Measurements from ENCODE around the gene RANBP9. TPM values are rescaled to one million over a fixed set of nuclear protein-coding genes. Genes with fewer than 3 reads are reported as not detected.

The RANBP9 gene
- total RNA-seq, 1 experiment from 2014 or later = 73.8 TPM

GRCh38 chr6:13615792-13616120 lies 95.9 kb downstream of the RANBP9 start:
- peaks cover 37% of the 10 kb centered on the region for H3K79me2 ChIP-seq (ENCODE audit: low read depth)
- CTCF ChIA-PET = interaction anchor here (0.5 to 1.4 kb wide), 7 partner anchors 40 to 457 kb away, joined by 3 to 6 read pairs (median 4); partner anchors contain the start of gene SIRT5
- peak overlapping the region; percentile 98 for H3K4me3 ChIP-seq
- peak overlapping the region; percentile 95 for H3K4me2 ChIP-seq
- no peaks in the 10 kb centered on the region for H3K27me3 ChIP-seq (ENCODE audit: insufficient read depth, low read depth)
- intact Hi-C loops (cut with micrococcal nuclease; ENCODE audit: unreplicated experiment) = loop anchor here (1.0 to 5.0 kb wide), 7 partner anchors 41 to 287 kb away; partner anchors contain the start of genes MCUR1, RANBP9, SIRT5 and TBC1D7
- peaks cover 23% of the 10 kb centered on the region for H3K4me1 ChIP-seq (replicated peaks; ENCODE audit: insufficient read depth)
- H3K36me3 ChIP-seq (ENCODE audit: low read depth) = peaks cover 35% of the 10 kb centered on the region
- H3K9me2 ChIP-seq (ENCODE audit: insufficient read depth) = no peaks in the 10 kb centered on the region
- POLR2A ChIA-PET (ENCODE audit: unreplicated experiment) = interaction anchor here (0.5 to 1.4 kb wide), 7 partner anchors 41 to 420 kb away, joined by 3 to 37 read pairs (median 9); partner anchors contain the start of gene SIRT5
- peak in 1 of 2 experiments; percentile 51 for DNase-seq
- peak overlapping the region; percentile 88 for H3K27ac ChIP-seq
- H4K20me1 ChIP-seq (ENCODE audit: insufficient read depth) = peaks cover 22% of the 10 kb centered on the region
- H3K9me3 ChIP-seq (ENCODE audit: insufficient read depth, low read depth) = no peaks in the 10 kb centered on the region
- peak overlapping the region; percentile 86 for H2AFZ ChIP-seq
- TF ChIP-seq, protein P1, sequence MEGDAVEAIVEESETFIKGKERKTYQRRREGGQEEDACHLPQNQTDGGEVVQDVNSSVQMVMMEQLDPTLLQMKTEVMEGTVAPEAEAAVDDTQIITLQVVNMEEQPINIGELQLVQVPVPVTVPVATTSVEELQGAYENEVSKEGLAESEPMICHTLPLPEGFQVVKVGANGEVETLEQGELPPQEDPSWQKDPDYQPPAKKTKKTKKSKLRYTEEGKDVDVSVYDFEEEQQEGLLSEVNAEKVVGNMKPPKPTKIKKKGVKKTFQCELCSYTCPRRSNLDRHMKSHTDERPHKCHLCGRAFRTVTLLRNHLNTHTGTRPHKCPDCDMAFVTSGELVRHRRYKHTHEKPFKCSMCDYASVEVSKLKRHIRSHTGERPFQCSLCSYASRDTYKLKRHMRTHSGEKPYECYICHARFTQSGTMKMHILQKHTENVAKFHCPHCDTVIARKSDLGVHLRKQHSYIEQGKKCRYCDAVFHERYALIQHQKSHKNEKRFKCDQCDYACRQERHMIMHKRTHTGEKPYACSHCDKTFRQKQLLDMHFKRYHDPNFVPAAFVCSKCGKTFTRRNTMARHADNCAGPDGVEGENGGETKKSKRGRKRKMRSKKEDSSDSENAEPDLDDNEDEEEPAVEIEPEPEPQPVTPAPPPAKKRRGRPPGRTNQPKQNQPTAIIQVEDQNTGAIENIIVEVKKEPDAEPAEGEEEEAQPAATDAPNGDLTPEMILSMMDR (conservative IDR thresholded peaks at IDR 0.05) = no peak
- no peak for TF ChIP-seq EZH2 (IDR thresholded peaks at IDR 0.05; ENCODE audit: low read depth)
- no TSS peak for BruUV-seq (replicated peaks)
- peaks cover 35% of the 10 kb centered on the region for H3F3A ChIP-seq (ENCODE audit: insufficient read depth, low read depth)

- ChIA-PET POLR2A (ENCODE audit: unreplicated experiment) (interaction anchor here (0.5 to 1.4 kb wide), 8 partner anchors 12 to 419 kb away, joined by 3 to 37 read pairs (median 8); partner anchors contain the start of gene SIRT5), CTCF (interaction anchor here (0.5 to 1.4 kb wide), 9 partner anchors 40 to 762 kb away, joined by 3 to 6 read pairs (median 4); partner anchors contain the start of gene SIRT5)
- Histone ChIP-seq H3K4me1 (replicated peaks; ENCODE audit: insufficient read depth) (peaks cover 23% of the 10 kb centered on the region), H3K4me3 (peak within 1 kb of the TSS; percentile 98), H4K20me1 (ENCODE audit: insufficient read depth) (peaks cover 22% of the 10 kb centered on the region), H3K27ac (peak within 1 kb of the TSS; percentile 88), H3K36me3 (ENCODE audit: low read depth) (peaks cover 31% of the 10 kb centered on the region), H3K79me2 (ENCODE audit: low read depth) (peaks cover 37% of the 10 kb centered on the region), H2AFZ (peak within 1 kb of the TSS; percentile 86), H3K4me2 (peak within 1 kb of the TSS; percentile 99), H3K9me2 (ENCODE audit: insufficient read depth) (no peaks in the 10 kb centered on the region), H3F3A (ENCODE audit: insufficient read depth, low read depth) (peaks cover 29% of the 10 kb centered on the region), H3K9me3 (ENCODE audit: insufficient read depth, low read depth) (no peaks in the 10 kb centered on the region), H3K27me3 (ENCODE audit: insufficient read depth, low read depth) (no peaks in the 10 kb centered on the region)
- no peak for TF ChIP-seq EZH2 (IDR thresholded peaks at IDR 0.05; ENCODE audit: low read depth)
- TF ChIP-seq, protein P1 (conservative IDR thresholded peaks at IDR 0.05) = peak; percentile 76
- intact Hi-C loops (cut with micrococcal nuclease; ENCODE audit: unreplicated experiment) = loop anchor here (1.0 to 5.0 kb wide), 6 partner anchors 41 to 286 kb away; partner anchors contain the start of genes MCUR1, SIRT5 and TBC1D7
- TSS peak; percentile 33 for BruUV-seq (replicated peaks)
- DNase-seq = peak; percentile 91 to 98
Measured at GRCh38 chr6:13614926-13615791, 96.5 kb downstream of the RANBP9 start, which contains the start of gene NOL7. Gene NOL7 (plus strand): TSS chr6:13615335. CDS start chr6:13615359, 24 bp downstream.
